GDM1 (cell line): ENCODE data around the gene RRP12.
"Not testable (repeated sequence)": the region's sequence is repeated elsewhere in the genome, so short reads cannot be mapped to it uniquely, and the experiment has no call there.

ENCODE experiments used
- DNase-seq: peaks from one replicate; lab custom pipeline; 2025; lab: John Stamatoyannopoulos, UW

The RRP12 gene

GRCh38 chr10:97367126-97367649 is 34.0 kb downstream of the RRP12 start:
- DNase-seq = no peak

GRCh38 chr10:97366572-97366971 is 34.6 kb downstream of the RRP12 start:
- DNase-seq = no peak

GRCh38 chr10:97365761-97366351 is 35.3 kb downstream of the RRP12 start:
- DNase-seq = peak; percentile 73

GRCh38 chr10:97363071-97363470 is 38.1 kb downstream of the RRP12 start:
- DNase-seq = no peak

GRCh38 chr10:97362310-97363033 is 38.7 kb downstream of the RRP12 start:
- DNase-seq = no peak

- no peak for DNase-seq
Measured at GRCh38 chr10:97361537-97361901, 39.6 kb downstream of the RRP12 start.

- DNase-seq = no peak
Measured at GRCh38 chr10:97360705-97361536, 40.2 kb downstream of the RRP12 start.

- DNase-seq = no peak
Measured at GRCh38 chr10:97358781-97359180, 42.4 kb downstream of the RRP12 start.

GRCh38 chr10:97358349-97358748 is 42.8 kb downstream of the RRP12 start:
- DNase-seq = no peak

- no peak for DNase-seq
Measured at GRCh38 chr10:97356918-97357317, 44.2 kb downstream of the RRP12 start.

- no peak for DNase-seq
Measured at GRCh38 chr10:97356318-97356914, 44.7 kb downstream of the RRP12 start.

- DNase-seq = peak; percentile 16
Measured at GRCh38 chr10:97355571-97355975, 45.6 kb downstream of the RRP12 start.

GRCh38 chr10:97353945-97354344 is 47.2 kb downstream of the RRP12 start:
- DNase-seq = no peak

- no peak for DNase-seq
Measured at GRCh38 chr10:97349752-97350513, 51.2 kb downstream of the RRP12 start.

GRCh38 chr10:97347317-97347716 is 53.8 kb downstream of the RRP12 start:
- no peak for DNase-seq

- not testable (repeated sequence) for DNase-seq
Measured at GRCh38 chr10:97343664-97344063, 57.5 kb downstream of the RRP12 start.

GRCh38 chr10:97341416-97341815 is 59.7 kb downstream of the RRP12 start:
- no peak for DNase-seq

- no peak for DNase-seq
Measured at GRCh38 chr10:97338041-97338440, 63.1 kb downstream of the RRP12 start.

GRCh38 chr10:97336942-97337831 is 64.0 kb downstream of the RRP12 start:
- DNase-seq = no peak

GRCh38 chr10:97336446-97336845 is 64.7 kb downstream of the RRP12 start:
- DNase-seq = no peak

- DNase-seq = no peak
Measured at GRCh38 chr10:97336006-97336405, 65.1 kb downstream of the RRP12 start.
